ENCODE data around the gene IGF1. TPM values are rescaled to one million over a fixed set of nuclear protein-coding genes. Genes with fewer than 3 reads are reported as not detected.

IGF1 gene
- total RNA-seq, 1 donor from 2014 or later: 1.4 TPM

GRCh38 chr12:102481705-102482425 lies 1.5 kb upstream of the IGF1 start:
- no peak overlapping the region for H3K27ac Mint-ChIP-seq (ENCODE audit: unreplicated experiment)
- peaks cover 12% of the 10 kb centered on the region for H3K4me1 Mint-ChIP-seq (ENCODE audit: low read depth)
- H3K27me3 Mint-ChIP-seq (ENCODE audit: low read depth): no peaks in the 10 kb centered on the region
- no peak for DNase-seq (ENCODE audit: low spot score)
- H3K4me3 Mint-ChIP-seq (ENCODE audit: unreplicated experiment): no peak overlapping the region
- no peak for TF ChIP-seq CTCF (IDR thresholded peaks at IDR 0.05)
- H3K36me3 Mint-ChIP-seq (ENCODE audit: low read depth): no peaks in the 10 kb centered on the region
- H3K9me3 Mint-ChIP-seq (ENCODE audit: low read depth): no peaks in the 10 kb centered on the region

- no peak overlapping the region for H3K4me3 Mint-ChIP-seq (ENCODE audit: unreplicated experiment)
- H3K27me3 Mint-ChIP-seq (ENCODE audit: low read depth): peaks cover 2% of the 10 kb centered on the region
- no peak for TF ChIP-seq CTCF (IDR thresholded peaks at IDR 0.05)
These were observed 424 bp downstream of the IGF1 start for GRCh38 chr12:102479939-102480338.

GRCh38 chr12:102479099-102479885 lies 1.1 kb downstream of the IGF1 start:
- H3K27ac Mint-ChIP-seq (ENCODE audit: unreplicated experiment): no peak overlapping the region
- no peaks in the 10 kb centered on the region for H3K9me3 Mint-ChIP-seq (ENCODE audit: low read depth)
- H3K4me1 Mint-ChIP-seq (ENCODE audit: low read depth): peaks cover 14% of the 10 kb centered on the region
- H3K36me3 Mint-ChIP-seq (ENCODE audit: low read depth): no peaks in the 10 kb centered on the region
- TF ChIP-seq CTCF (IDR thresholded peaks at IDR 0.05): no peak
- no peak for DNase-seq (ENCODE audit: low spot score)
- peaks cover 3% of the 10 kb centered on the region for H3K27me3 Mint-ChIP-seq (ENCODE audit: low read depth)
- no peak overlapping the region for H3K4me3 Mint-ChIP-seq (ENCODE audit: unreplicated experiment)

More at GRCh38 chr12:102479939-102480338, 424 bp downstream of the IGF1 start:
- no peaks in the 10 kb centered on the region for H3K36me3 Mint-ChIP-seq (ENCODE audit: low read depth)
- H3K9me3 Mint-ChIP-seq (ENCODE audit: low read depth): no peaks in the 10 kb centered on the region
- no peak overlapping the region for H3K27ac Mint-ChIP-seq (ENCODE audit: unreplicated experiment)
- peaks cover 12% of the 10 kb centered on the region for H3K4me1 Mint-ChIP-seq (ENCODE audit: low read depth)
- no peak for DNase-seq (ENCODE audit: low spot score)

GRCh38 chr12:102478405-102479098 lies 1.8 kb downstream of the IGF1 start:
- Mint-ChIP-seq H3K9me3 (ENCODE audit: low read depth) (no peaks in the 10 kb centered on the region), H3K36me3 (ENCODE audit: low read depth) (no peaks in the 10 kb centered on the region), H3K4me1 (ENCODE audit: low read depth) (peaks cover 9% of the 10 kb centered on the region), H3K27me3 (ENCODE audit: low read depth) (peaks cover 3% of the 10 kb centered on the region), H3K4me3 (ENCODE audit: unreplicated experiment) (no peak overlapping the region), H3K27ac (ENCODE audit: unreplicated experiment) (no peak overlapping the region)
- no peak for TF ChIP-seq CTCF (IDR thresholded peaks at IDR 0.05)
- DNase-seq (ENCODE audit: low spot score): no peak

GRCh38 chr12:102475355-102475754 lies 5.0 kb downstream of the IGF1 start:
- Mint-ChIP-seq H3K9me3 (ENCODE audit: low read depth) (no peaks in the 10 kb centered on the region), H3K4me3 (ENCODE audit: unreplicated experiment) (no peak overlapping the region), H3K27me3 (ENCODE audit: low read depth) (peaks cover 3% of the 10 kb centered on the region)

More at GRCh38 chr12:102475355-102475754, 5.0 kb downstream of the IGF1 start:
- no peak overlapping the region for H3K27ac Mint-ChIP-seq (ENCODE audit: unreplicated experiment)
- no peak for TF ChIP-seq CTCF (IDR thresholded peaks at IDR 0.05)
- DNase-seq (ENCODE audit: low spot score): no peak
- H3K4me1 Mint-ChIP-seq (ENCODE audit: low read depth): peaks cover 9% of the 10 kb centered on the region
- no peaks in the 10 kb centered on the region for H3K36me3 Mint-ChIP-seq (ENCODE audit: low read depth)

Measured in chondrocyte (in vitro differentiated cells).